Measurements from ENCODE around the gene FAM131B. TPM values are rescaled to one million over a fixed set of nuclear protein-coding genes. Genes with fewer than 3 reads are reported as not detected.

The FAM131B gene
- total and polyA plus RNA-seq, 9 of the 15 experiments (the other 6 are each of a cell fraction or from before 2014, with no cell fraction given), result 0.03 to 0.04 TPM; not detected in 7

GRCh38 chr7:143381427-143382125 is 19.1 kb upstream of the FAM131B start (continued):
- TF ChIP-seq ZBTB40 (IDR thresholded peaks at IDR 0.05) (peak; percentile 67), ZBTB40 (CRISPR knock-in tag; IDR thresholded peaks at IDR 0.05) (no peak), ATF3 (IDR thresholded peaks at IDR 0.05) (no peak), ATF3 (CRISPR knock-in tag; conservative IDR thresholded peaks at IDR 0.05) (no peak), TOE1 (IDR thresholded peaks at IDR 0.05; ENCODE audit: borderline replicate concordance) (no peak), TOE1 (CRISPR knock-in tag; IDR thresholded peaks at IDR 0.05; ENCODE audit: borderline replicate concordance, low read depth) (no peak), ZNF655 (CRISPR knock-in tag; IDR thresholded peaks at IDR 0.05) (no peak), GATAD2B (IDR thresholded peaks at IDR 0.05; ENCODE audit: borderline replicate concordance) (no peak), SNRNP70 (optimal IDR thresholded peaks at IDR 0.05; ENCODE audit: low read depth, low read length) (no peak), BRCA1 (IDR thresholded peaks at IDR 0.05) (no peak), BRCA1 (CRISPR knock-in tag; IDR thresholded peaks at IDR 0.05) (no peak), ZFP36 (IDR thresholded peaks at IDR 0.05; ENCODE audit: low read depth, low read length, partially characterized antibody) (no peak), FOXO4 (CRISPR knock-in tag; IDR thresholded peaks at IDR 0.05) (no peak), MYC (IDR thresholded peaks at IDR 0.05; ENCODE audit: low read depth, low read length) (no peak), MYC (CRISPR knock-in tag; IDR thresholded peaks at IDR 0.05; ENCODE audit: borderline replicate concordance, low read depth) (no peak), FOXK2 (conservative IDR thresholded peaks at IDR 0.05 in 1 of 2, IDR thresholded peaks at IDR 0.05 in 1 of 2; ENCODE audit: low read depth in 2 of 2) (no peak)
